ENCODE data around the gene RELT. TPM values are rescaled to one million over a fixed set of nuclear protein-coding genes. Genes with fewer than 3 reads are reported as not detected.

RELT gene
- polyA plus RNA-seq, 1 donor from 2014 or later = 29.9 TPM

DNA sequence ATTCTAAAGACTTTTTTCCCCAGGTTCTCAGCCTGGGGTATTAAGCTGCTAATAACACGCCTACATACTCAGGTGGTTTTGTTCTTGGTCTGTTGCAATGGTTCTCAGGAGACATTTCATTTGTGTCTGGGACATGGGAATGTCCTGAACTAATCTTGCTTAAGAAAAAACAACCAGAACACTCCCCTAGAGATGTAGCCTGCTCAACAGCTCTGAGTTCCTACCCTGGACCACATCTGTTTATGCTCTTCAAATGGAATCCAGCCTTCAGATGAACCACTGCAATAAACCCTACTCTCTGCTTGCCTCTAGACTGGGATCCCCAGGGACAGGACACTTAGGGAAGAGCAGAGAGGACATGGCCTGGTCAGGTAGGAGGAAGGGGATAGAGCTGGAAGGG is 29.9 kb downstream of the RELT start:
- peak overlapping the region in 2 of 3 donors; percentile 32 to 63 for H3K27ac Mint-ChIP-seq

DNA sequence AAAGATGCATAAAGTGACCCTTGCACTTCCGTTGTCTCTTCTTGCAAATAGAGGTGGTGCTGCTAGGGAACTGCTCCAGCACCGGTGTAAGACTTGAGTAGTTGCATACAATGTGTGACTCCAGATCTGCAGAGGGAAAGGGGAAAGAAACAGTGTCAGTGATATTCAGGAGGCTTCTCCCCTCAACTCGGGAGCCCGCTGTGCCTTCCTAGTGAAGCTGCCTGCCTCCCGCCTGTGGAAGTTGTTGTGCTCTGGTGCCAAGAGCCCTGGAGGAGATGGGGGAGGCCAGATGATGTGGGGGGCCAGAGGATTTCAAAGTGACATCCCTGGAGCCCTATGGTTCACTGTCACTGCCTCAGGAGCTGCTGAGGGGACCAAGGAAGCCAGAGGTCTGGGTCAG is 30.4 kb downstream of the RELT start:
- Mint-ChIP-seq H3K4me3 (peak overlapping the region in 1 of 4 donors; percentile 30), H3K36me3 (peaks cover 8% of the 10 kb centered on the region), H3K9me3 (no peaks in the 10 kb centered on the region), H3K27ac (peak overlapping the region in 1 of 3 donors; percentile 32), H3K4me1 (peaks cover 0 to 6% (median 3%) of the 10 kb centered on the region in 3 donors), H3K27me3 (no peaks in the 10 kb centered on the region)

More for the DNA sequence above, 29.9 kb downstream of the RELT start:
- peaks cover 0 to 6% (median 3%) of the 10 kb centered on the region in 3 donors for H3K4me1 Mint-ChIP-seq
- H3K9me3 Mint-ChIP-seq = no peaks in the 10 kb centered on the region
- no peaks in the 10 kb centered on the region for H3K27me3 Mint-ChIP-seq
- peak overlapping the region in 1 of 4 donors; percentile 30 for H3K4me3 Mint-ChIP-seq
- peaks cover 8% of the 10 kb centered on the region for H3K36me3 Mint-ChIP-seq

DNA sequence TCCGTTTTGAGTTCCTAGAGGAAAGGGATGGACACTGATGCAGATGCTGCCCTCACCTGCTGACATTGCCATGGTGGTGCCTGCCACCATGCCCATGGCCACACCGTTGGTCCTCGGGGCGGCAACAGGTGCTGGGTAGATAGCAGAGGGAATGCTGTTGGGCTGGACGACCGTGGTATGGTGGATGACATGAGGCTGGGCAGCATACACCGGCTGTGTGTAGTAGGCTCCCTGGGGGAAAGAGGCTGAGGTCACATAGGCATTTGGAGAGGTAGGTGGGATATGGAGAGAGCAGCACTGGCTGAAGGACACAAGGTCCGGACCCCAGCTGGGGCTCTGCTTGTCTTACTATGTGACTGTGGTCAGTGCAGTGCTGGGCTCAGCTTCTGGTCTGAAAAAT is 33.2 kb downstream of the RELT start:
- H3K27me3 Mint-ChIP-seq = no peaks in the 10 kb centered on the region
- H3K36me3 Mint-ChIP-seq = peaks cover 8% of the 10 kb centered on the region
- no peaks in the 10 kb centered on the region for H3K9me3 Mint-ChIP-seq
- no peak overlapping the region for H3K4me3 Mint-ChIP-seq
- H3K27ac Mint-ChIP-seq = no peak overlapping the region
- peaks cover 0 to 1% (median 0%) of the 10 kb centered on the region in 3 donors for H3K4me1 Mint-ChIP-seq

DNA sequence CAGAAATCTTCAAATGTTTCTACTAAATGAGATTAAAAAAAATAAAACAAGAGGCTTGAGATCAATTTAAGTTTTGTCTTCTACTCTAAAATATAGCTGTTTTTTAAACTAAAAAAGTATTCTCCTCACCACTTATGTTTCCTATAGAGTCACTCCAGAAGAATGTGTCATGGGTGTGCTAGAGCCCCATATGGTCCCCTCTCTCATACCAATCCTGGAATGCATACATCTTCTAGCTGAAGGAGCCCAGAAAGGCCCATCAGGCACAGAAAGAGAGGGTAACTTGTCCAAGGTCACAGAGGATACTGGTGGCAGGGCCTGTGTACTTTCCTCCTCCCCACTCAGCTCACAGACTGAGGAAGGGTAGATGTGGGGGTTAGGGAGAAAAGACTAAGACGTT is 34.4 kb downstream of the RELT start:
- no peaks in the 10 kb centered on the region for H3K9me3 Mint-ChIP-seq
- no peak overlapping the region for H3K4me3 Mint-ChIP-seq
- H3K27ac Mint-ChIP-seq = peak overlapping the region in 1 of 3 donors; percentile 88
- H3K27me3 Mint-ChIP-seq = no peaks in the 10 kb centered on the region
- peaks cover 1 to 5% (median 3%) of the 10 kb centered on the region in 3 donors for H3K4me1 Mint-ChIP-seq
- peaks cover 8% of the 10 kb centered on the region for H3K36me3 Mint-ChIP-seq

DNA sequence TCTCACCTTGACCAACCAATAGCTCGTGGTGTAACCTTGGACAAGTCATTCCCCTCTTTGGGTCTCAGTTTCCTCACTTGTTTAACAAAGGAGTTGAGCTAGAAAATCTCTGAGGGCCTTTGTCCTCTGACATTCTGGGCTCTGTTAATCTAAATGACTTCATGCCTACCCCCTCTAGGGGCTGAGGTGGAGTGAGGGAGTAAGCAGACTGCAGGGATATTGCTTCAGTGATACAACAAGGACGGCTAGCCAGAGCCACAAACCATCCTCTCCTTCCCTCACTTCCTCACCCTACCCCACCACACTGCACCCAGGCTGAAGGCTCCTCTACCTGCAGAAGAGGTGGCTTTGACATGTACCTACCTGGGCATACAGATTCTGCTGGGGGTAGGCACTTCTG is 34.8 kb downstream of the RELT start:
- peak overlapping the region in 1 of 3 donors; percentile 88 for H3K27ac Mint-ChIP-seq

DNA sequence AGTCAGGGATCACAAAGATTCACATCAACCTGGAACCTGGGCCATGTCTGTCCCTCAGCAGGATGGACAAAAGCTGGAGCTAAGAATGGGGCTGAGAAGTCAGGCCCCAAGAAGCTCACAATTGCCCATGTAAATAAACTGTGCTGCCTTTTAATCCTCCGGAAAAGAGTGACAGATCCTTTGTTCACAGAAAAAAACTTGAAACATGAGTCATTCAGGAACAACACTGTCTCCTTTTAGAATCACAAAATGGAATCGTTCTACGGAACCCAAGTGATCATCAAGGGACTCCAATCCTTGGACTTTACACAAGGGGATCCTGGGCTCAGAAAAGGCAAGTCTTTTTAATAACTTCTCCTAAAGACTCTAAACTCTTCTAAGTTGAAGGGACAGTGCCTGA is 36.1 kb downstream of the RELT start:
- no peaks in the 10 kb centered on the region for H3K9me3 Mint-ChIP-seq
- H3K27me3 Mint-ChIP-seq = no peaks in the 10 kb centered on the region
- H3K4me1 Mint-ChIP-seq = peaks cover 1 to 5% (median 3%) of the 10 kb centered on the region in 3 donors
- H3K4me3 Mint-ChIP-seq = no peak overlapping the region
- H3K27ac Mint-ChIP-seq = no peak overlapping the region
- peaks cover 8% of the 10 kb centered on the region for H3K36me3 Mint-ChIP-seq

More for the DNA sequence above, 34.8 kb downstream of the RELT start:
- no peak overlapping the region for H3K4me3 Mint-ChIP-seq
- H3K9me3 Mint-ChIP-seq = no peaks in the 10 kb centered on the region
- H3K4me1 Mint-ChIP-seq = peaks cover 1 to 5% (median 3%) of the 10 kb centered on the region in 3 donors
- peaks cover 8% of the 10 kb centered on the region for H3K36me3 Mint-ChIP-seq
- no peaks in the 10 kb centered on the region for H3K27me3 Mint-ChIP-seq

DNA sequence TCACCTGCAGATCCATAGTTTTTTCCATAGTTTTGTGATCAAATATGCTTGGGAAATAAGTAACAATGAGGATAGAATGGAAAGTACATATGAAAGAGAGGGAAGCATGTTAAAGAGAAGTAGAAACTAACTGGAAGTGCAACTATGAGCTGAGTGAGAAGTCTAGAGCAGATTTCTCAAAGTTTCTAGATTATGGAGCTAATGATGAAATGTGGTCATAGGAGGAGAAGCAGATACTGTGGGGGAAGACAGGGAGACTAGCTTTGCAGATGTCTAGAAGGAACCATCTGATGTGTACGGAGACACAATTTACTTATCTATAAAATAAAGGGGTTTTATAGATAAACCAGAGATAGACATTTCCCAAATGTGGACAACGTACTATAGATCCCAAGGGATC is 37.1 kb downstream of the RELT start:
- Mint-ChIP-seq H3K27me3 (no peaks in the 10 kb centered on the region), H3K27ac (no peak overlapping the region), H3K4me3 (no peak overlapping the region), H3K4me1 (peaks cover 1 to 5% (median 4%) of the 10 kb centered on the region in 3 donors), H3K9me3 (peaks cover 0 to 2% (median 0%) of the 10 kb centered on the region in 3 donors), H3K36me3 (peaks cover 10% of the 10 kb centered on the region)

DNA sequence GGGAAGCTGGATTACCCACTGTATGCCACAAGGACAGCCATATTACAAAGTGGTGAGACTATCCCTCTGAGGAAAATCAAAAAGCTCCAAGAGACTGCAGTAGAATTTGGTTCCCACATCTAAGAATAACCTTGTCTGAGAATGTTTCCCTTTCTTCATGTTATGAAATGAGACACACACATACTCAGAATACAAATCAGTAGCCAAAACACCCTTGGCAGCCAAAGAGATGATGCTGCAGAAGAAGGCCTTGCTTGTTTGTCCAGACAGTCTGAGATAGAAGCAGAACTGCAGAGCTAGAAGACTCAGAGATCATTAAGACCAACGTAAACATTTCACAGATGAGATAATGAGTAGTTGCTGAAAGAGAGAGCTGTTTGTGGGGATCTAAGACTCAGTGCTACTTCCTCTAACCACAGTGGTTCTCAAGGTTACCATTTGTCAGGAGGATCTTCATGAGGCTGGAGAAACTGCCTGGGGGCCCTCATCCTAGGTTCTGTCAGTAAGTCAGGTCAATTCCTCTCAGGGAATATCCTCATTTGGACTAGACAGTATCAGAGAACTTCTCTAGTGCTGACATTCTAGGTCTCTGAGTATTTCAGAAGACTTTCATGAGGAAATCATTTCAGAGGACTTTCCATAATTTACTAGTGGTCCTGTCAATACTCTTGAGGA is 38.9 kb downstream of the RELT start:
- Mint-ChIP-seq H3K27ac (peak overlapping the region in 2 of 3 donors; percentile 28 to 65), H3K4me3 (peak overlapping the region in 1 of 4 donors; percentile 67)

DNA sequence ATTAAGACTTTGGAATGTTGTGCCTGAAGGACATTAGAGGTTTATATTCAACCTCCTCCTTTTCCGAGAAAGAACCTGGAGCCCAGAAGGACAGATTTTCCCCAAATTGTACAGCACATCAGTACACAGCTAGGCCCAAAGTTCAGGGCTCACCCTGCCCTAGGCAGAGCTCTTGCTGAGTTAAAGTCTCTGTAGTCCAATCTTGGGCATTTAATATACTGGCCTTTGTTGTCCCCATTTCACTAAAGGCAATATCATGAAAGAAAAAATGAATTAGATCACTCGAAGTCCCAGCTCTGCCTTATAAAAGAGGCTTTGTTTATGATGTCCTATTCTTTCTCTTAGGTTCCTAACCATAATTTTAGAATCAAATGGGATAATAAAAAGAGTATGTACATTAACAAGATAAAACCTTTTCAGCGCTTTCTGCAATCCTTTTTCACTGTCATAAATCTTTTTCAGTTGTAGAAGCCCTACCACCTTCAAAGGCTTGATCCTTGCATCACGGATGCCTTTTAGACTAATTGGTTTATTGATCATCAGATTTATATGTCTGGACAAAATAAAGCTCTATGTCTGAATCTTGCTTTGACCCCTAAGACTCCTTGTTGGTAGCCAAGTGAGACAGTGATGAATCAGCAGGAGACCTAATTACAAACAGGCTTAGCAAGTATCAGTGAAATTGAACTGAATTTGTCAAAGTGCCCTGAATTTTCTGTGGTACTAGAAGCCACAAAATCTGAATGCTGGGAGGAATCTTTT is 39.8 kb downstream of the RELT start:
- peaks cover 0 to 2% (median 0%) of the 10 kb centered on the region in 3 donors for H3K9me3 Mint-ChIP-seq
- H3K36me3 Mint-ChIP-seq = peaks cover 8% of the 10 kb centered on the region
- no peak overlapping the region for H3K27ac Mint-ChIP-seq
- H3K4me3 Mint-ChIP-seq = no peak overlapping the region
- H3K4me1 Mint-ChIP-seq = peaks cover 1 to 5% (median 5%) of the 10 kb centered on the region in 3 donors
- H3K27me3 Mint-ChIP-seq = no peaks in the 10 kb centered on the region

More for the DNA sequence above, 38.9 kb downstream of the RELT start:
- Mint-ChIP-seq H3K9me3 (peaks cover 0 to 2% (median 0%) of the 10 kb centered on the region in 3 donors), H3K27me3 (no peaks in the 10 kb centered on the region), H3K36me3 (peaks cover 8% of the 10 kb centered on the region), H3K4me1 (peaks cover 1 to 5% (median 5%) of the 10 kb centered on the region in 3 donors)

DNA sequence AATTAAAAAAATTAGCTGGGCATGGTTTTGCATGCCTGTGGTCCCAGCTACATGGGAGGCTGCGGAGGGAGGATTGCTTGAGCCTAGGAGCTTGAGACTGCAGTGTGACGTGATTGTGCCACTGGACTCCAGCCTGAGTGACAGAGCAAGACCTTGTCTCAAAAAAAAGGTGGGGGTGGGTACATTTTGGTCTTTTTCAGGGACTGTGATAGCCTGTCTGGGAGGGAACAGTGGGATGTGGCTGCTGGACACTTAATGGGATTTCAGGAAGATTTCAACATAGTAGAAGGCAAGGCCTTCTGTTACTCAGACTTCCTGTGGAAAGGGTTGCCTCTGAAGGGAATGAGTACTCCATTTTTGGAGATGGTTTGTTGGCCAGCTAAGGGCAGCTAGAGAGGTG is 40.6 kb downstream of the RELT start:
- H3K36me3 Mint-ChIP-seq = peaks cover 11% of the 10 kb centered on the region
- H3K4me1 Mint-ChIP-seq = peaks cover 1 to 5% (median 5%) of the 10 kb centered on the region in 3 donors
- H3K9me3 Mint-ChIP-seq = peaks cover 0 to 2% (median 0%) of the 10 kb centered on the region in 3 donors
- no peak overlapping the region for H3K27ac Mint-ChIP-seq
- H3K27me3 Mint-ChIP-seq = no peaks in the 10 kb centered on the region
- no peak overlapping the region for H3K4me3 Mint-ChIP-seq

DNA sequence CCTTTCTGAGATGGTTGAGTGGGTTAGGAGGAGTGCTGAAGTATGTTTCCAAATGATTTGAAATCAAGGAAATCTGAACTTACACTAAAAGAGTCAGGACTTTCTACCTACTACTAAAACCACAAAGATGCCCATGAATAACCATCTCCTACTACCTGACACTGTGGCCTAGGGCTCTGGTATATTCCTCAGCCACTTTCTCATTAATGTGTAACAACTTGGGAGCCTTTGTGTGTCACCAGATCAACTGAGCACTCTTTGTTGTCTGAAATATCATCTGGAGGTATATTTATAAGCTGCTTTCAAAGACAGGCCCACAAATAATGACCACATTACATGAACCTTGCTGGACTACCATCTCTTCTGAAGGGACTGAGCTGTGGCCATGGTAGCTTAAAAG is 43.9 kb downstream of the RELT start:
- Mint-ChIP-seq H3K27me3 (no peaks in the 10 kb centered on the region), H3K4me1 (peaks cover 0 to 6% (median under 1%) of the 10 kb centered on the region in 3 donors), H3K36me3 (peaks cover 14% of the 10 kb centered on the region), H3K27ac (no peak overlapping the region), H3K4me3 (no peak overlapping the region), H3K9me3 (peaks cover 0 to 2% (median 0%) of the 10 kb centered on the region in 3 donors)

DNA sequence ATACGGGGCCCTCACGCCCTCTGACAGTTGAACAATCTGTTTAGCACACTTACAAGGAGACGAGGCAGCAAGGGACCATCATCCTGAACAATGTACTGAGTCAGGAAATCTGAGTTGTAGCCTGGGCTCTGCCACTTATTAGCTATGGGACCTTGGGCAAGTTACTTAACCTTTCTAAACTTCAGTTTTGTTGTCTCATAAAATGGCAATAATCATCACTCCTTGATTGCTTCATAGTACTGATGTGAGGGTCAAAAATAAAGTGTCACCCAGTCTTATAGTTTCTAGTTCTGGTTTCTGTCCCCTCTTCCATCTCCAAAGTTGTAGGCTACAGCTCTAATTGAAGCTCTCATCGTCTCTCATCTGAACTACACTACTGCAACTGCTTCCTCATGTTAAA is 46.7 kb downstream of the RELT start:
- H3K27ac Mint-ChIP-seq = no peak overlapping the region
- peaks cover 0 to 6% (median 2%) of the 10 kb centered on the region in 3 donors for H3K4me1 Mint-ChIP-seq
- peaks cover 0 to 2% (median 0%) of the 10 kb centered on the region in 3 donors for H3K9me3 Mint-ChIP-seq
- H3K27me3 Mint-ChIP-seq = no peaks in the 10 kb centered on the region
- peaks cover 13% of the 10 kb centered on the region for H3K36me3 Mint-ChIP-seq
- no peak overlapping the region for H3K4me3 Mint-ChIP-seq

DNA sequence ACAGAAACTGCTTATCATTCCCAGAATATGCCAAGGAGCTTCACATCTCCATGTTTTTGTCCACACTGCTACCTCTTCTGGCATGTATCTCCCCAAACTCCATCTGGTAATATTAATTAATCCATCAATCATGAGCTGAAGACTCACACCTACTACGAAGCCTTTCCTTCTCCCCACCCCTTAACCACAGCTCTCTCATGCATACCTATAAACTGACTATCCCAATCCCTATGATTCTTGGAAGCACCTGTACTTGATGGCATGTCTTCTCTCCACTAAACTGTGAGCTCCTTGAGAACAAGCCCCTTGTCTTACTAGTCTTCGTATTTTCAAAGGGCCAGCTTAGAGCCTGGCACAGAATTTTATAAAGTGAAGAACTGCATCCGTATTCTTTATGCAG is 47.3 kb downstream of the RELT start:
- peak overlapping the region in 1 of 3 donors; percentile 40 for H3K27ac Mint-ChIP-seq
- H3K36me3 Mint-ChIP-seq = peaks cover 7% of the 10 kb centered on the region
- peaks cover 0 to 5% (median 2%) of the 10 kb centered on the region in 3 donors for H3K4me1 Mint-ChIP-seq
- no peak overlapping the region for H3K4me3 Mint-ChIP-seq
- H3K27me3 Mint-ChIP-seq = no peaks in the 10 kb centered on the region
- H3K9me3 Mint-ChIP-seq = no peaks in the 10 kb centered on the region

DNA sequence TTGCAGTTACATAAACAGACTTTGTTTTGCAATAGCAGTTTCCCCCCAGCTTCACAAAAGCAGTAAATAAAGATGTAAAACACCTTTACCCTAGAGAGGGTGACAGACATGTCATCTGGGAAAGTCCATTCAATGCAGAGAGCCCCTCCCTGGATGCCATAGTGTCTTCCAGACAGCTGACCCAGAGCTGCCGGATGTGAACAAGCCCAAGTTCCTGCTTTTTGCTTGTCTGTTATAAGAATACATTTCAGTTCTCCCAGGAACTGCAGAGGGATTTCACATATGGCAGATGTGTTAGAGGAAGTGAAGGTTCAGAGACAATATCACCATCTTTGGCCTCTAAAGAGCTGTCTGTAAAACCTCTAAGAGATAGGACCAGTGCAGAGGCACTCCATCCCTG is 48.9 kb downstream of the RELT start:
- no peaks in the 10 kb centered on the region for H3K9me3 Mint-ChIP-seq
- H3K4me1 Mint-ChIP-seq = peaks cover 0 to 5% (median 2%) of the 10 kb centered on the region in 3 donors
- H3K36me3 Mint-ChIP-seq = peaks cover 6% of the 10 kb centered on the region
- H3K27ac Mint-ChIP-seq = no peak overlapping the region
- no peaks in the 10 kb centered on the region for H3K27me3 Mint-ChIP-seq
- H3K4me3 Mint-ChIP-seq = no peak overlapping the region

DNA sequence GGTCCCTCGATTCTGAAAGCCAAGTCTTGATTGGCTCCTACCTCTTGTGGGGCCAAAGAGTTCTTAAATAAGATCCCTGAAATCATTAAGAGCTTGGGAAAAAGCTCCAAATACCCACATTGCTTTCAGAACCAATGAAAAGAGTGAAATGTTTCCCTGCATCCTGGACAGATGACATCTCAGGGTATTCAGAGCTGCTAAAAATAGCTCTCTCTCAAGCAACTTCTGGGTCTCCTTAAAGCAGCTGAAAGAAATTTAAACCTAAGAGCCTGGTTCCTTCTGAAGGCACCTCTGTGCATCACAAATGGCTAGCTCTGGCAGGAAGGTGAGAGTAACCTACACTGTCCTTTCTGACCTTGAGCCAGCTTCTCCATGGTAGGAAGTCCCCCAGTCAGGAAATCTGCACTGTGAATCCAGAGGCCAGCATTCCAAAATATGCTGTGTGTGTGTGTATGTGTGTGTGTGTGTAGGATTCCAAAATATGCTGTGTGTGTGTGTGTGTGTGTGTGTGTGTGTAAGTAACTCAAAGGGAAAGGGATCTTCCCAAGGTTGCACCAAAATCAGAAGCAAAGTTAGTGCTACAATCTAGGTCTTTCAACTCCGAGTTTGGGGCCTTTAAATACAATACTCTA is 50.1 kb downstream of the RELT start:
- Mint-ChIP-seq H3K36me3 (peaks cover 5% of the 10 kb centered on the region), H3K4me3 (no peak overlapping the region), H3K4me1 (peaks cover 0 to 5% (median 2%) of the 10 kb centered on the region in 3 donors), H3K27ac (no peak overlapping the region), H3K27me3 (no peaks in the 10 kb centered on the region), H3K9me3 (no peaks in the 10 kb centered on the region)

Data from IgD-negative memory B cell (primary cell).